Measurements from ENCODE around the gene TSPAN14.

The TSPAN14 gene

DNA sequence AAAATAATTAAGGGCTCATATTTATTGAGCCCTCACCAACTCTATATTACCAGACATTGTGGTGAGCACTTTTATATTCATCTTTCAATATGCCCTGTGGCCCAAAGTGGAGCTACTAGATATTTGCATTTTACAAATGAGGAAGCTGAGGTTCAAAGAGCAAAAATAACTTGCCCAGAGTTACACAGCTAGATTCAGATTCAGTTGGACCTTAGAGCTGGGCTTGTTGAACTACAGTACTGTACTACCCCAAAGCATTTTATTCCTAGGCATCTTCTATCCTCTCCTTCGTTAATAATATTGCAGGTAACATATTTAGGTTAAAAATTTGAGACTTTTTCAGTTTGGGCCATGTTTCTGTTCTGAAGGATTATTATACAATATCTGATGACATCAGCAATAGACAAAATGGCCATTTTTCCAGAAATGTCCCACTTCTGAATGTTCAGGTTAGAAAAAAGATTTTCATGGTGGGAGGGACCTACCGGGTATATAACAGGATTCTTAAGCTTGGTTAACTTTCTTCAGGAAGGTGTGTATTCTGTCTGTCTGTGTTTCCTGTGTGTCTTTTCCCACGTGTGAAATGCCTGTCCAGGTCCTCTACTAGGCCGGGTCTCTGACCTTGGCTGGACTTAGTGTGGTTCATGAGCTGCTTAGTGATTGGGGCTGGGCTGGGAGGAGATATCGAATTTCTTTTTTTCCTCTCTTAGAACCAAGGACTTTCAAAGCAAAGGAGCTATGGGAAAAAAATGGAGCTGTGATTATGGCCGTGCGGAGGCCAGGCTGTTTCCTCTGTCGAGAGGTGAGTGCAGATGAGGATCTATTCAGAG, 32.2 kb upstream of the TSPAN14 start:
- TF ChIP-seq, protein P1, sequence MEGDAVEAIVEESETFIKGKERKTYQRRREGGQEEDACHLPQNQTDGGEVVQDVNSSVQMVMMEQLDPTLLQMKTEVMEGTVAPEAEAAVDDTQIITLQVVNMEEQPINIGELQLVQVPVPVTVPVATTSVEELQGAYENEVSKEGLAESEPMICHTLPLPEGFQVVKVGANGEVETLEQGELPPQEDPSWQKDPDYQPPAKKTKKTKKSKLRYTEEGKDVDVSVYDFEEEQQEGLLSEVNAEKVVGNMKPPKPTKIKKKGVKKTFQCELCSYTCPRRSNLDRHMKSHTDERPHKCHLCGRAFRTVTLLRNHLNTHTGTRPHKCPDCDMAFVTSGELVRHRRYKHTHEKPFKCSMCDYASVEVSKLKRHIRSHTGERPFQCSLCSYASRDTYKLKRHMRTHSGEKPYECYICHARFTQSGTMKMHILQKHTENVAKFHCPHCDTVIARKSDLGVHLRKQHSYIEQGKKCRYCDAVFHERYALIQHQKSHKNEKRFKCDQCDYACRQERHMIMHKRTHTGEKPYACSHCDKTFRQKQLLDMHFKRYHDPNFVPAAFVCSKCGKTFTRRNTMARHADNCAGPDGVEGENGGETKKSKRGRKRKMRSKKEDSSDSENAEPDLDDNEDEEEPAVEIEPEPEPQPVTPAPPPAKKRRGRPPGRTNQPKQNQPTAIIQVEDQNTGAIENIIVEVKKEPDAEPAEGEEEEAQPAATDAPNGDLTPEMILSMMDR (IDR thresholded peaks at IDR 0.05; ENCODE audit: low read depth, low read length): no peak

DNA sequence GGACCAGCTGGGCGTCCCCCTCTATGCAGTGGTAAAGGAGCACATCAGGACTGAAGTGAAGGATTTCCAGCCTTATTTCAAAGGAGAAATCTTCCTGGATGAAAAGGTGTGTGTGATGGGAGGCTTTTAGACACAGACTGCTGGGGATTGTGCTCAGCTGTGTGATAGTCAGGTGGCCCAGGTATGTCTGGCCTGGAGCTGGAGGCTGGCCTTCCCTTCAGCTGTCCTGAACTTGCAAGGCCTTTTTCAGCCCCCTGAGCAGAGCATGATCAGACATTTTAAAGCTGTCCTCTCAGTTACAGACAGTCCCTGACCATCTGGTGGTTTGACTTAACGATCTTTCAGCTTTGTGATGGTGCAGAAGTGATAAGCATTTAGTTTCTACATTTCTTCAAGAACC, 28.2 kb upstream of the TSPAN14 start:
- TF ChIP-seq, protein P1 (IDR thresholded peaks at IDR 0.05; ENCODE audit: low read depth, low read length): no peak
- no peak for DNase-seq (ENCODE audit: low read depth, low spot score)
- H3K4me3 ChIP-seq (ENCODE audit: low read depth, low read length): no peak overlapping the region
- in situ Hi-C loops (cut with HindIII; ENCODE audit: low sequenced_read_pairs): no loop called here

More for the DNA sequence above, 32.2 kb upstream of the TSPAN14 start:
- in situ Hi-C loops (cut with HindIII; ENCODE audit: low sequenced_read_pairs): no loop called here
- no peak overlapping the region for H3K4me3 ChIP-seq (ENCODE audit: low read depth, low read length)
- no peak for DNase-seq (ENCODE audit: low read depth, low spot score)

DNA sequence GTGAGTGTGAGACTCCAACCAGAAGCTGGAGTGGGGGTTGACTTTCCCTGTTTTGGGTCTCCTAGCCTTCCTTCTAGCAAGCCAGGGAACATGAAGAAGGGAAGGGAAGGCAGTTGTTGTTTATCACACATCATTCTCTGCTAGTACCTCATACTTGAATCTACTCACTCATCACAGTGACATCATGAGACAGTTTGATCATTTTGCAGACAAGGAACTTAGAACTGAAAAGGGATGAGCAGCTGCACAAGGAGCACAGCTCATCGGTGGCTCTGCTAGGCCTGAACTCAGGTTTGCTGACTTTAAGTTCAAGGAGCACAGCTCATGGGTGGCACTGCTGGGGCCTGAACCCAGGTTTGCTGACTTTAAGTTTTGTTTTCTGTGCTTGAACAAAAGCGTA, 26.6 kb upstream of the TSPAN14 start:
- TF ChIP-seq, protein P1 (IDR thresholded peaks at IDR 0.05; ENCODE audit: low read depth, low read length): no peak
- DNase-seq (ENCODE audit: low read depth, low spot score): no peak
- H3K4me3 ChIP-seq (ENCODE audit: low read depth, low read length): no peak overlapping the region
- in situ Hi-C loops (cut with HindIII; ENCODE audit: low sequenced_read_pairs): no loop called here

DNA sequence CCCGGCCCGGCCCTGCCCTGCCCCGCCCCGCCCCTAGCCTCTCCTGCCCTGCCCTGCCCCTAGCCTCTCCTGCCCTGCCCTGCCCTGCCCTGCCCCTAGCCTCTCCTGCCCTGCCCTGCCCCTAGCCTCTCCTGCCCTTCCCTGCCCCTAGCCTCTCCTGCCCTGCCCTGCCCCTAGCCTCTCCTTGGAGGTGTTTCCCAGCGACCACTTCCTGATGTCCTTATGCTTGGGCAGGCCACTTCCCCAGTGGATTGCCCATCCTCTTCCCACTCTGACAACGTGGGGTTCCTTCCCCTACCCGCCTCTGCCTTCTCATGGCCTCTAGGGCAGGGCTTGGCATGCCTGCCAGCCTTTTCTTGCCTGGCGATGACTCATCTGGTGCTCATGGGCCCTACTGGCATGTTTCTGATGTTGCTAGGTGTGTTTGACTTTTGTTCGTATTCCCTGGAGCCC, 24.6 kb upstream of the TSPAN14 start:
- H3K4me3 ChIP-seq (ENCODE audit: low read depth, low read length): no peak overlapping the region
- TF ChIP-seq, protein P1 (IDR thresholded peaks at IDR 0.05; ENCODE audit: low read depth, low read length): no peak
- in situ Hi-C loops (cut with HindIII; ENCODE audit: low sequenced_read_pairs): no loop called here
- DNase-seq (ENCODE audit: low read depth, low spot score): no peak

DNA sequence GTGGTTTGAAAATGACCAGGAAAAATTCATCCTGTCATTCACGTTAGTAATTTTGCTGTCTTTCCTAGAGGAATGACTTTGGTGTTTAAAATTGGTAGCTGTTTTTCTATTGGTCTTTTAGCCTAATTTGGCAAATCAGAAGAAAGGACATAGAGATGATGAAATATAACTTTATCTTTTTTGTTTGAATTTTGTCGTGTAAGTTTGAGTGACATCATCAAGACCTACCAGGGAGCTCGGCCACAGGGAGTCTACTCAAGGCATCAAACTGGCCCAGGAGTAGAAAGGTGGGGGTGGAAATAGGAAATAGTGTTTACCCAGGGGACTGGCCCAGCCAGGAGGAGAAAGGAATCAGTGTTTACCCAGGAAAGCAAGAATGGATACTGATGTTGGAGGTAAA, 21.0 kb upstream of the TSPAN14 start:
- DNase-seq (ENCODE audit: low read depth, low spot score): no peak
- TF ChIP-seq, protein P1 (IDR thresholded peaks at IDR 0.05; ENCODE audit: low read depth, low read length): no peak
- H3K4me3 ChIP-seq (ENCODE audit: low read depth, low read length): no peak overlapping the region
- in situ Hi-C loops (cut with HindIII; ENCODE audit: low sequenced_read_pairs): no loop called here

DNA sequence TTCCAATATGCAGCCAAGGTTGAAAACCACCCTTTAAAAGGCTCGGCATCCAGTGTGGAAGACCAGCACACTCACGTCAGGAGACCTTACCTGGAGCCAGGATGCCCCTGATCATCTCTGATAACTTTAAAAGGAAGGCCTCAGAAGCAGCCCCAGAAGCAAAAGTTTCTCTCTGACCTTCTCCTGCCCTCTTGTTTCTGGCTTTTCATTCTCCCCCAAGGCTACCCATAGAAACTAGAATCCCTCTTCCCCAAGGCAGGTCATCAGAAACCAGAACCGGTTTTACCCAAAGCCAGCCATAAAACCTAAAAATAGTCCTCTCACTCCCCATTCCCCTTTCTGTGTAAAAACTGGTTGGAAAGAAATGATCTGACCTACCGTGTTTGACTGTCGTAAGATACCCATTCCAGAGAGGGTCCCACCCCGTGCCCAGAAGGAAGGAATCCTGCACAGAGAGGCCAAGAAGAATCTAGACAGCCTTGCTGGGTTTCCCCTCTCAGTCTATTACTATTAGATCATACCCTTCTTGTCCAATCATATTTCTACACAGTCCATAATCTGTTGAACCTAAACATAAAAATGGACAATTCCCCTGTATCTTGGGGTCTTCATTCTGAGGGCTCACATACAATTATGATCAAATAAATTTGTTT, 17.5 kb upstream of the TSPAN14 start:
- DNase-seq (ENCODE audit: low read depth, low spot score): no peak
- TF ChIP-seq, protein P1 (IDR thresholded peaks at IDR 0.05; ENCODE audit: low read depth, low read length): no peak
- in situ Hi-C loops (cut with HindIII; ENCODE audit: low sequenced_read_pairs): no loop called here
- no peak overlapping the region for H3K4me3 ChIP-seq (ENCODE audit: low read depth, low read length)
